HG02571 (cell line): ENCODE data around the gene IQCN.

Experiments
- ATAC-seq: cut with Tn5 transposase; IDR thresholded peaks from one replicate; pipeline ENCODE4 v1.9.1; 2021; ENCODE audit warnings: mild to moderate bottlenecking, moderate library complexity; ENCODE audit not compliant: unreplicated experiment

The IQCN gene

DNA sequence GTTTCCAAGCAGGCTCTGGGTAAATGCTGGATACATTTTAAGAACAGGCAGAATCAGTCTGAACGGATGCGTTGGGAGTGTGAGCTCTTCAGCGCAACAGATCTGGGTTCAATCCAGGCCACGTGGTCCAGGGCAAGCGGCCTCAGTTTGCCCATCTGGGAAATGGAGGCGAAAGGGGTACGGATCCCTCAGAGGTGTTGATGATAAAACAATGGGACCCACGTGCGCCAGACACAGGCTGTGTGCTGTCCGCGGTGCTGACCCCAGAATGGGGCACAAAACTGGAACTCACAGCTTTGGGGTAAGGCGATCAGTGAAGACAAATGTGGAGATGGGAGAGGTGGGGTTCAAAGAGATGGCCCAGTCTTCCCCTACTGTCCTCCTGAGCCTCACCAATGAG lies 34.9 kb downstream of the IQCN start:
- ATAC-seq = no peak

DNA sequence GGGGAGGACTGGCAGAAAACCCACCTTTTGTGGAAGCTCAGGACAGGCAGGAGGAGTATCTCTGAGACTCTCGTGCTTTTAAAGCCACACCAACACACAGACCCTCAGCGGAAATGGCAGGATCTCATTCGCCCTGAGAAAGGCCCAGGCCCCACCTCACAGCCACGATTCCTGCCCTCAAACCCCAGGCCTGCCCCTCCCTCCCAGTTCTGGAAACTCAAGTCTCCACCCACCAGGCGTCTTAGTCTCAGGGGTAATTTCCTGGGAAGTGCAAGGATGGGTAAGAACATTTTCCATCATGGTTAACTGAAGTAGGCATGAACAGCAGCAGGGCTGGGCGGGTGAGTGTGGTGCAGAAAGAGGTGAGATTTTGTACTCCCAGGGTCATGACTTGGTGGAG lies 40.1 kb downstream of the IQCN start:
- no peak for ATAC-seq

DNA sequence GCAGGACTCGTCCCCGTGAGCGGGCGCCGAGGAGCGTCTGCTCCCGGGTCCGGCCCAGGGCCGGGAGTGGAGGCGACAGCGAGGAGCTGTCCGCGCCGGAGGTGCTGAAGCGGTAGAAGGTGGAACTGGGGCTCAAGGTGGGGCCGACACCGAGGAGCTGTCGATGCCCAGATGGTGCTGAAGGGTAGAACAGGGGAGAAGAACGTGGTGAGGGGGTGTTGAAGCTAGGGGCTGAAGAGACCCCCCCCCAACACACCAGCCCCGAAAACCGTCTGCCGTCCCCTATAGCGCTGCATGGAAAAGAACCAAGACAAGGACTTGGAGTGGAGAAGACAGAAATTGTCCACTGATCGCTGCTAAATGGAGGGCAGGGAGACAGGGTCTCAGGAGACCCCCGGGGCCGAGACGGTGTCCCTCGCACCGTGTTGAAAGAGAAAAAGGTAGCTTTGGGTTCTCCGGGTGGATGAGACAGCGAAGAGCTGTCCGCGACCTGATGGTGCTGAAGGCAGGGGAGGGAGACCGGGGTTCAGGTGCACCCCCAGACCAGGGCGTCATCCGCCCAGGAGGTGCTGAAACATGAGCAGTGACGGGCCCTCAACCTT lies 40.9 kb downstream of the IQCN start:
- no peak for ATAC-seq

DNA sequence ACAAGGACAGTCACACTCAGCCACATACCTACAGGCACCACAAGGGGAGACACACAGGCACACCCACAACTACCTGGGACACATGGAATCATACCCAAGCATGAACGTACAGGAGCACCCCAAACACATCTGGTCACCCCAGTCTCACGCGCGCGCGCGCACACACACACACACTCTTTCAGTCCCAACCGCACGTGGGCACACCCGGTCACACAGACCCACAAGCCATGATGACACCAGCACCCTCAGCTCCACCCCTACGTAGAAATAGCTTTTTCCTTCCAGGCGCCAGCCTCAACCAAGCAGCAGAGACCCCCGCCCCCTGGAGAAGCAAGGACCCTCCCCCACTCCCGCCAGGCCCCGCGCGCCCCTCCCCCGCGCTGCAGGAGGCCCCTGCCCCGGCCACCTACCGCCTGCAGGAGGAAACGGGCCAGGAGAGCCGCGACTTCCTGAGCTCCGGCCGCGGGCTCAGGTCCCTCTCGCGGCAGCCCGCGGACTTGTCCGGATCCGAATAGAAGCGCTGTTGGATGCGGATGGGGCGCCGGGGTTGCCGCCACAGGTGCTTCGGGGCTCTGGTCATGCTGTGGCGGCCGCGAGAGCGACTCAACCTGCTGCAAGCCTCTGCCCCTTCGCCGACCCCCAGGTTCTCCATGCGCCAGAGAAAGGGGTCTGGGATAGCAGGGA lies 41.6 kb downstream of the IQCN start:
- no peak for ATAC-seq

DNA sequence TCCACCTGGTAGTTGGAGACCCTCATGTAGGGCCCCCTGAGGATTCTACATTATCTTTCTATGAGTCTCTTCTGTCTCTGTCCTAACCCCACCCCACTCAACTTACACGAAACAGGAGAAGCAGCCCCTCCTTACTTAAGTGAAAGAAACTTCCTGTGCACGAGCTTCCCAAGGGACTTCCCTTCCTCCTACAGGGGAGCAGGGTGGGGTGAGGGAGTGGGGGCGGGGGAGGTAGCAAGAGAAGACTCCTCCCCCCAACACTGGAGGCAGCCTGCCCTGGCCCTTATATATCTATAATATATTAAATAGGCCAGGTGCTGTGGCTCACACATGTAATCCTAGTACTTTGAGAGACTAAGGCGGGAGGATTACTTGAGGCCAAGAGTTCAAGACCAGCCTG lies 42.5 kb downstream of the IQCN start:
- ATAC-seq = no peak

DNA sequence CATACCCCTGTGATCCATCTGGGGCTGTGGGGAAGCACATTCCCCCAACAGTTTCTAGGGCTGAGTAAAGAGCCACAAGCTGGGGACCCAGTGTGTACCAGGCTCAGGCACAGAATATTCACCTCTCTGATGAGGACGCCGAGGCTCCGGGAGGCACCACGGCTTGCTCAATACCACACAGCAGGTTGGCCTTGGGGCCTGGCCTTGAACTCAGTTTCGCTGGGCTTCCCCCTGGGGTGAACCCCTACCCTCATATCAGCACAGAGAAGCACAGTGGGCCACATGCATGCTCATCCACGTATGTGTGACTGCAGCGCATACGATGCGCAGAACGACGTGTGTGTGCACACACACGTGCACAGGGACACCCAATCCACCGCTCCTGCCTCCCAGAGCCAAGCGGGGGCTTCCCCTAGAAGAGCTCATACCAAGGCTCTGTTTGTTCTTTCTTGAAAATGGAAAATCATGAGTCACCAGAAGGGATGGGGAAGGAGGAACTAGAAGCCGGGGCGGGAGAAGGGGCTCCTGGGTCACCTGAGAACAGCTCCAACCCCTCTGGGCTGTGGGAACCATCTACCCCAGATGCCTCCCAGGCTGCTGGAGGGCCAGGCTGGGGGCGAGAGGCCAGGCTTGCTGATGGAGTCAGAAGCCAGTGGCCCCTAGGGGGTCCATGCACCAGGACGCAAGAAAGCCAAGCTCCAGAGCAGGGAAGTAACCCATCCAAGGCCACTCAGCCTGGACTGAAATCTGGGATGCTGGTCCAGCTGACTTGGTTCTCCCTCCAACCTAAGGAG lies 43.1 kb downstream of the IQCN start:
- no peak for ATAC-seq

DNA sequence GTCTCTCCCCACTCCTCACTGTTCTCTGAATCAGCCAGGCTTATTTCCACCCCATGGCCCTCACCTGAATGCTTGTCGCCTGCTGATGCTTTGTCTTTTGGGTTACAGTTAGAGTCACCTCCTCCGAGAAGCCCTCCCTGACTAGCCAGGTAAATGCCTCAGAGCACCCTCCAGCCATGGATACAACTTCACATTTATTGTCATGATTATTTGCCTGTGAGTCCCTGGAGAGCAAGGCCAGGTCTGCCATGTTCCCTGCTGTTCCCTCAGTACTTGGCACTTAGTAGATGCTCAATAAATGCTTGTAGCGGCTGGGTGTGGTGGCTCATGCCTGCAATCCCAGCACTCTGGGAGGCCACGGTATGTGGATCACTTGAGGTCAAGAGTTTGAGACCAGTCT lies 44.3 kb downstream of the IQCN start:
- no peak for ATAC-seq

DNA sequence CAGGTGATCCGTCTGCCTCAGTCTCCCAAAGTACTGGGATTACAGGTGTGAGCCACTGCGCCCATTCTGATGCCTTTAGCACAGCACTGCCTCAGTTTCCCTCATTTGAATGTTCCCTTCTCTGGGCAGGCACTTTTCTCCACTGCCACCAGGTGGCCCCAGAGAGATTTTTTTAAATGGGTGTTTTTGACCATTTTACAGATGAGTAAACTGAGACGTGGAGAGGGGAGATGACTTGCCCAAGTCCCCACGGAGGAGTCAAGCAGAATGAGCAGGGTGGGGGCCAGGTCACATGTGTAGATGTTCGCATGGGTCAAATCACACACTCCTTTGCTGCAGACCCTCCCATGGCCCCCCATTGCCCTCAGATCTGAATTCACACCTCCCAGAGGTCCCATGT lies 44.8 kb downstream of the IQCN start:
- ATAC-seq = no peak

DNA sequence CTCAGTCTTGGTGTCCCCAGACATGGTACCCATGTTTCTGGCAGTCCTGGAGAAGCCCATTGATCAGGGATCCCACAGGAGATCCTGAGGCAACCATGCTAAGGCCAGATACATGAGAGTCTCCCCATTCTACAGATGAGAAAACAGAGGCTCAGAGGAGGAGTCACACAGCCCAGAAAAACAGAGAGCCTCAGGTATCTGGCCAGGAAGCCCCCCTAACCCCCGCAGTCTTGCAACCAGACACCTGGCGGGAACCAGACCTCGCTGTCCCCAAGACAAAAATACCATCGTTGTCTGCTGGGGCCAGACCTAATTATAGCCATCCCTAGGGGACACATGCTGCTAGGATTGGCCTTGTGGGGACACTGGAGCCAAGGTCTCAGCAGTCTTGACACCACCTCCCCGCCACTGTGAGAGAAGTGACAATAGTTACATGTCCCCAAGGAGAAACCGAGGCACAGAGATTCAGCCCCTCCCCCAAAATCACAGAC lies 46.4 kb downstream of the IQCN start:
- no peak for ATAC-seq

DNA sequence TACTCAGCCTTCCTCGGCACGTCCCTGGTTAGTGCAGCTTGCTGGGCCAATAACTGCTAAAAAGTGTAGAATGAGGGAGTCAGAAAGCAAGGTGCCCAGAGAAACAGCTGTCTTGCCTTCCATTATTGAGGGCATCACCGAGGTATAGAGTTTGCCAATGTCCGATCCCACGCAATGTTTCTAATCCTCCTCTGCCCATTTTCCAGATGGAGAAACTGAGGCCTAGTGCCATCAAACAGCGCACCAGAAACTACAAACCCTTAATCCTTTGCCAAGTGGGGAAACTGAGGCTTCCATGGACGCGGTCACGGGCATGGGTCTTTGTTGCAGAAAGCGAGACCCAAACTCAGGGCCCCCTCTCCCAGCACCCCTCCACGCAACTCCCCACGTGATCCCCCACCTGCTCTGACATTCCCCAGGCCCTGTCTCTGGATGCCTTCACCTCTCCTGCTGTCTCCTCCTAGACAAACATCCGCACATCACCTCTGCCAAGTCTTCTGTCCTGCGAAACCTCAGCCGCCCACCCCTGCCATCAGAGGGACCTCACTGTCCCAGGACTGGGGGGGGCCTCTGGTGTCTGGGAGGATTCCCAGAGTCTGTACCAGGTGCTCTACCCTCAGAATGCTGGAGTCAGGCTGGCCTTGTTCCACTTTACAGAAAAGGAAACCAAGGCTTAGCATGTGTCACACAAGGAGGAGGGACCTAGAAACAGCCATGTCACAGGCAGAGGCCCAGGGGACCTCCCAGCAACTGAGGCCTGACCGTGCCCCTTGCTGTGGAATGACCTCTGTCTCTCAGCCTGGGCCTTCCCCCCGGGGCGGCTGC lies 47.1 kb downstream of the IQCN start:
- no peak for ATAC-seq

DNA sequence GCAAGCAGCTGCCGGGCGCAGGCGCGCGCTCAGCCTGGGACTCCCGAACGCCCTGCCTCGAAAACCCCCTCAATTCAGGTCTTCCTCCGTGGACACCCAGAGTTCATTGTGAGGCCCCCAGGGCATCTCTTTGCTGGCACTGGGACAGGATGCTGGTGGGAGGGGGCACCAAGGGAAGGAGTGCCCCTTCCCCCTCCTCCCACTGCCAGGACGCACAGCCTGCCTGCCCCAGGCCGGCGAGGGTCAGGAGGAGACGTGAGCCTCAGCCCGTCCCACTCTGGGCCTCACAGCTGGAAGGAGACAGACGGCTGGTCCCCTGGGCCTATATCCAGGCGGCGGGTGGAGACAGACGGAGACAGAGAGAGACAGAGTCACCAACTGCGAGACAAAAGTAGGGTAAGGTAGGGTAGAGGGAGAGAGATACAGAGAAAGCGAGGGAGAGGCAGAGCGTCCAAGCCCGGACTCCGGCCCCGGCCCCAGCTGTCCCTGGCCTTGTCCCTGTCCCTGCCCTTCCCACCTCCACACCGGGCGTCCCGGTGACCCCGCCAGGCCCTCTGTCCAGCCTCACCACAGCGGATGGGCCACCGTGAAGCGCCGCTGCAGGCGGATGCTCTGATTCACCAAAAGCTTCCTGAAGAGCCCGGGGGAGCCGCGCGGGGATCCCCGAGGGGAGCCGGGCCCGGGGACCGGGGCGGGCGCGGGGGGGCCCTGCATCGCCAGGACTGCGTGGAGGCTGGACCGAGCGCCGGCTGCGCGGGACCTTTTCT lies 48.4 kb downstream of the IQCN start, which contains the start of gene PDE4C:
Gene PDE4C (minus strand): TSS at position 737 of the 767 bp plus-strand sequence. CDS start 23 bp downstream, at position 714.
- ATAC-seq = no peak

DNA sequence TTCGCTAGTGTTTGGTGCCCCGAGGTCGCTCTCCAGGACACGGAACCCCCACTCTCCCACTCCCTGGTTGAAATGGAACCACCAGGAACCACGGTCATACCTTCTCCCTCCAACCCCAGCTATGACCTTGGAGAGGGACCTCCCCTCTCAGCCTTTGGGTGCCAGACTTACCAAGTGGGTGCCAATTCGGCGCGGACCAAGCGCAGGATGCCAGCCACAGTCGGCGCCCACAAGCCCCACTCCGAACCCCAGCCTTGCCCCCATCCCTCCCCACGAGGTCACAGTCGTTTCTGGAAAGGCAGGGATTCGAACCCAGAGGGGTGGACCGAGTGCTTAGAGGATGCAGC lies 48.9 kb downstream of the IQCN start:
- ATAC-seq = no peak

DNA sequence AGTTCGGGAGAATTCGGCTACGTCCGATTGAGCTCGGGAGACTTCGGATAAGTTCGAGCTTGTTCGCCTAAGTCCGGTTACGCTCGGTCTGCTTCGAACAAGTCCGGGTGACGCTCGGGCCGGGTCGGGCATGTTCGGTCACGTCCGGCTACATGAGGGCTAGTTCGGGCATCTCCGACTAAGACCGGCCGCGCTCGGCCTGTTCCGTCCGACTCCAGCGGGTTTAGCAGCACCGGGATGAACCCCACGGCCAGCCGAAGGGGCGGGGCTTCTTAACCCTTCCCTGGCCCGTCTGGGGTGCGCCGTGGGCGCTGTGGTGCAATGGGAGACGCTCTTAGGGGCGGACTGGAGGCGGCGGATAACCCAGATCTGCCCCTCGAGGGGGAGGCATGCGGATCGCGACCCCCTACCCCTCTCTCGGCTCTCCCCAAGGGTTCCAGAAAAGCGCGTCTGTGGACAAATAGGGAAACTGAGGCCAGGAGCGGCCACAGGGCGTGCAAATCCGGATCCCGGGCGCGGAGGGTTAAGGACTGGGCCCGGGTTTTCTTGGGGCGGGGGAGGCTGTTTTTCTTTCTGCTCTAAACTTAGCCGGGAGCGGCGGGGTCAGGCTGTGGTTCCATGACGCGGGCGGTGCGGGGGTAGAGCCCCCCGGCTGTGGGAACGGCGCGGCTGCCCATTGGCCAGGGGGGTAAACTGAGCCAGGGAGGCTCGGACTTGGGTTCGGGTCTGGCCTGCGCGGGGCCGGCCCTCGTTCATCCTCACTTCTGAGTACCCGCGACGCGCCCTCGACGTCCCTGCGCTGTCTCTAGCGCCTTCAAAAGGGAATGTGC lies 49.5 kb downstream of the IQCN start:
- peak; percentile 85 for ATAC-seq

DNA sequence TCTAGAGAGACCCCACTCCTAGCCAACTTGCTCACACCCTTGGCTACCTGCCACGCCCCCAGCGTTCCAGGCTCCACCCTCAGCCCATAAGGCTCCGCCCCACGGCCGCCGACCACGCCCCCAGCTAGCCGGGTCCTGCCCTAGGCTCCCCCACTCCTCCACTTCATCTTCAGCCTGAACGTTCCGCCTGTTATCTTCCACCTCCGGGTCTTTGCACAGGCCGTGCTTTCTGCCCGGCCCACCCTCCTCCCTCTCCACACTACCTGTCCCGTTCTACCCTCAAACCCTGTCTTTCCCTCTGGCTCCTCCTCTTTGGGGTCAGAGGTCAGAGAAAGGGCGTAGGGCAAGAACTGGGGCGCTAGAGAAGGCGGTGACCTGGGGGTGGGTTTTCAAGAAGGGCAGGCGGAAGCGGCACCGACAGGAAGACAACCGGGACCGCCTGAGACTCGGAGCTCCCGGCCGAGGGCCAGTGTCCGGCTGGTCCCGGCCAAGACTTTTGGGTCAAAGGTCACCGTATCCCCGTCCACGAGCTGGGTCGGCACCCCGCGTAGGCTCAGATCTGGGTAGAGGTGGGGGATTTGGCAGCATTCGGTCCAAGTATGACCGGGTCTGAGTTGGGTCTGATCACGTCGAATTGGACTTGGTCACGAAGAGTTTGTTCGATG lies 50.3 kb downstream of the IQCN start:
- no peak for ATAC-seq

DNA sequence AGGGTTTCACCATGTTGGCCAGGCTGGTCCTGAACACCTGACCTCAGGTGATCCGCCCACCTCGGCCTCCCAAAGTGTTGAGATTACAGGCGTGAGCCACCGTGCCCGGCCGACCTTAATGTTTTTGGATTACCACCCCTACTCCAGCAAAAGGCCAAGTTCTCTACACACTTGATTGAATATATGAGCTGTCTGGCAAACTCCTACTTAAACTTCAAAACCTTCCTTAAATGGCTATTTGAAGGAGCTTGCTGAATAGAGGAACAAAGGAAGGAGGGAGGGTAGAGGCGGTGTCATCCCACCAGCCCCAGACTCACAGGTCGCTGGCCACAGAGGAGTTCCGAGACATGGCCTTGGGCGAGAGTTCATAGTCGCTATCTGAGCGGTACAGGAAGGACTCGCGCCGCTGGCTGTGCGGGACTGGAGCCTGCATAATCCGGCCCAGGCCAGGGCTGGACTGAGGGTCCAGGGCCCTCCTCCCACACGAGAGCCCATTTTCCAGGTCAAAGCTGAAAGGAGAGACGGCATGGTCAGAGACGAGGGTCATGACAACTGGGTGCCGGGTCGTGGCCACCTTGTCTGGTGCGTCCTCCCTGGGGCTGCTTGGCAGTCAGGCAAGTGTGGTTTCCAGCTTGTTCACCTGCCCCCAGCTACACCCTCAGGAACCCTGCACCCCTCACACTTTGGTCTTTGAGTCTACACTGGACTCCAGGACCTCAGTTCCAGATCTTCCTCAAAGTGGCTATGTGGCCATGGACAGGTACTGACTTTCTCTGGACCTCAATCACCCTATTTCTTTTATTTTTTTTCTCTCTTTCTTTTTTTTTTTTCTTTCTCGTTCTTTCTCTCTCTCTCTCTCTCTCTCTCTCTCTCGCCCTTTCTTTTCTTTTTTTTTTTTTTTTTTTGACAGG lies 52.2 kb downstream of the IQCN start:
- ATAC-seq = no peak

DNA sequence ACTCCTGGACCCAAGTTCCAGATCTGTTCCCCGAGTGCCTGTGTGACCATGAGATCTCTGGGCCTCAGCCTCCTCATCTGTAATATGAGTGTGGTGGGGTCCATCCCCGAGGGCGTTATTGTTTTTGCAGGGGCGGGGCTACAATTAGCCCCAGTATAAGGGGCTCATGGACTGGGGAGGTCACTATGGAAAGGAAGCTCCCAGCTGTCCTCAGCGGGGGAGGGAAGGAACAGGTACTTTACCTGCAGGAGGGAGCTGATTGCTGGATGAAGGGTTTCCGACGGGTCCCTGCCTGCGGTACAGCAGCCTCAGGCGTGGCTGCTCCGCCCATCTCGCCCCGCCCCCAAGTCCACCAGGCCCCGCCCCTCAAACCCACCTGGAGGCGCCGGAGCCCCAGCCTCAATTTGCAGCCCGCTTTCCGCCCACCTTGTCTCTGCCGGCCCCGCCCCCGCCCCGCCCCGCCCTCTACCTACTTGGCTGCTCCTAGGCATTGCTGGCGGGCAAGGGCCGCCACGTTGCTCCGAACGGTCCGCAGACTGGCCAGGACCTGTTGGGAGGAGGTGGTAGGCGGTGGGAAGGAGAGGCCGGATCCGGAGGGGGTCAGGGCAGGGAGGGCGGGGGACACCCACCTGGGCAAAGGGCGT lies 53.5 kb downstream of the IQCN start:
- no peak for ATAC-seq

DNA sequence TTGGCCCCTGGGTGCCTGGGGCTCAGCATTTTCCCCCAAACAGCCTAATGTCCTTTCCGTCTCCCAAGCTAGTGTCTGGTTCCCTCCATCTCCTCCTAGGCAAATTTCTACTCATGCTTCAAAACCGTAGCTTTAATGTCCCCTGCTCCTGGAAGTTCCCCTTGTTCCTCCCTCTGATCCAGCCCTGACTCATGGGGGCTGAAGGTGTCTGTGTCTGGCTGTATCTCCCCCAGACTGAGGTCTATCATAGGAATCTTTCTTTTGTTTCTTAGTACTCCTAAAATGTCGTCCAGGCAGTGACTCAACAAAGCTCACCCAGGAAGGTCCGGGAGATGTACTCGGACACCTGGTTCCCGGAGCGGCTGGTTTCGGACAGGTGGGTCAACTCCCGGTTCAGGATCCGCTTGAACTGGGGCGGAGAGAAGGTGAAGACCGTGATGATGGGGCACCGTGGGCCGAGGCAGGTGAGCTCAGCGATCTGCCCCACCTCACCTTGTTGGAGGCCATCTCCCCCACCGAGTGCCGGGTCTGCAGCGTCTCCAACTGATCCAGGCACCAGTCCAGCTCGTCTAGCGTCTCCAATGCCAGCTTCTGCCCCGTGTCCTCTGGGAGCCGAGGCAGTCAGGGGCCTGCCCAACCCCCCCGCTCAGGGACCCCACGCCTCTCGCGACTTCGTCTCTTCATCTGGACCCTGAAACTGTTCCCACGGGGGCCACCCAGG lies 54.2 kb downstream of the IQCN start:
- no peak for ATAC-seq
